ENCODE data around the gene ACTR8.

Gene ACTR8

DNA sequence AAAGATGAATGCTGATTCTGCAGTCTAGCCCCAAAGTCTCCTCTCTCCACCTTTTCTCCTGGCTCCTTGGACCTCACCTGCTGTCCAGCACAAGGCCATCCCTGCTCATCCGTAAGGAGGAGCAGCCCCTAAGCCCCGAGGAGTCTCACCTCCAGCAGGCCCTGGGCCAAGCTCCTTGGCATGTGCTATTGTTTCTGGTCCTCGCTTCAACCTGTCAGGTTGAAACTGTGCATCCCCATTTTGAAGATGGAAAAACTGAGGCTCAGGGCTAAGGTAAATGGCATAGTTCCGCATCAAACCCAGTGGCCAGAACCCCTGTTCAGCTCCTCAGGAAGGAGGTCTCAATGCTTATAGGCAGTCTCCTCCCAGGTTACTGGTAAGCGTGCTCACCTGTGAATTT, 61.9 kb downstream of the ACTR8 start:
- no peak for TF ChIP-seq CTCF (IDR thresholded peaks at IDR 0.05; ENCODE audit: borderline replicate concordance, insufficient read depth, low read depth, low read length)
- H3K4me3 ChIP-seq (ENCODE audit: low read depth, low read length): no peak overlapping the region

DNA sequence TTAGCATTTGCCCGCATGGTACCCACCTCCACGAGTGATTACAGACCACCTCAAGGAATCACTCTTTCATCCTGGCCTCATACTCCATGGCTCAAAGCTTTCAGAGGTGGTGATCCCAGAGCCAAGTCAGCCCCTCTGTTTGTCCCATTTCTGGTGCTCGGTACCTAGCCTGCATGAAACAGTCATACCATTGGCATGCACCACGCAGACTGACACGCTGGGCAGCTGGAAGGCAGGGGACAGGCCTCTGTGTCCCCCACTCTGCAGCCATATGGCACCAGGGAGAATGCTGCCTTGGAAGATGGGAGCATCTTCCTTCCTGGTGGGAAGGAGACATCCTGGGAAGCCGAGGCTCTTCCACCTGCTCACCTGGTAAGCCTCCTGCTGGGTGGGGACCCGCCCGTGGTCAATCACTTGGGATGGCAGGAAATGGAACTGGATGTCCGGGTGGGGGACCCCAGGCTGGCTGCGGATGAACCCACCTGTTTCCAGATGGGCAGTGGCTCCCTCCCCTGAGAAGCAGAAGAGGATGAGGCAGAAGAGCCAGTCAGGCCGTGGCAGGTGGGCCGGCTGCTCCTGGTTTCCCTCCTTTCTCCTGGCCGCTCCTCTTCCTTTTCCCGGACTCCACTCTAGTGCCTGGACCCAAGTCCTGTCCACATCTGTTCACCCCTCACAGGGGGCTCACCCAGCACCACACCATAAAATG, 62.6 kb downstream of the ACTR8 start:
- no peak for TF ChIP-seq CTCF (IDR thresholded peaks at IDR 0.05; ENCODE audit: borderline replicate concordance, insufficient read depth, low read depth, low read length)

DNA sequence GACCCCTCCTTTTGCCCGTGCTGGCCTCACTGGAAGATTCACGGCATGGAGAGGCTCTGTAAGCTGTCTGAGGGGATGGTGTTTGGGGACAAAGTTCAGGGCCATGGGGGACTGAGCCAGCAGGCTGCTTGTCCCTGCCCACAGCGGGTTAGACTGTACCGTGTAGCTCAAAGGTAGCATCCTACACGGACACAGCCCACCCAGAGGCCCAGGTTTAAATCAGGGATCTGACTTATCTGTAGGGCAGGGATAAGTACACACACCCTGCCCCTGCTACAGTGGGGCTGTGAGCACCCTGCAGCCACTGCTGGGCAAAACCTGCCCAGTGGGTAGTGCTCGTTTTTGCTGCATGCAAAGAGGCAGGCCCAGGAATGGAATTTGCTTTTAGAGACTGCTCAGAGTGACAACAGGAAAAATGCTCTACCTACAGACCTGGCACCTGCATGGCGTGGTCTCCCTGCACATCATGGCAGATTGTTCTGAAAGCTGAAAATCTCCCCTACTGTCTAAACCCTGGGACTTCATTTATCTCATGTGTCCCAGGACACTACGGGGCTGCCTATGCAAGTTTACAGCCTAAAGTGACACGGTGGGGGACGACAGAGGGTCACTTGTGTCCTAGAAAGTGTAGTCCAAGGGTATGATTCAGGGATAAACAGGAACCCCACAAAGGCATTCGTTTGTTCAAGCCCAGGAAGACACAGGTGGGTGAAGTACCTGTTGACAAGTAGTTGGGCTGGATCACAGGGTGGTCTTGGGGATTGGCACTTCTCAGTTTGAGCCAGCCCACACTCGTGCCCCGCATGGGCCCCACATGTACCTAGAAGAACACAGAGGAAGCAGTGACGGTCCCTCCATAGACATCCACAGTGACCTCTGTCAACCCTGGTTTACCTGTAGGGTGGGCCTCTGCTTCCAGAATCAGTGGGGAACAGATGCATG, 63.5 kb downstream of the ACTR8 start:
- TF ChIP-seq CTCF (IDR thresholded peaks at IDR 0.05; ENCODE audit: borderline replicate concordance, insufficient read depth, low read depth, low read length): no peak
- no peak overlapping the region for H3K4me3 ChIP-seq (ENCODE audit: low read depth, low read length)

More for the DNA sequence above, 62.6 kb downstream of the ACTR8 start:
- no peak overlapping the region for H3K4me3 ChIP-seq (ENCODE audit: low read depth, low read length)

DNA sequence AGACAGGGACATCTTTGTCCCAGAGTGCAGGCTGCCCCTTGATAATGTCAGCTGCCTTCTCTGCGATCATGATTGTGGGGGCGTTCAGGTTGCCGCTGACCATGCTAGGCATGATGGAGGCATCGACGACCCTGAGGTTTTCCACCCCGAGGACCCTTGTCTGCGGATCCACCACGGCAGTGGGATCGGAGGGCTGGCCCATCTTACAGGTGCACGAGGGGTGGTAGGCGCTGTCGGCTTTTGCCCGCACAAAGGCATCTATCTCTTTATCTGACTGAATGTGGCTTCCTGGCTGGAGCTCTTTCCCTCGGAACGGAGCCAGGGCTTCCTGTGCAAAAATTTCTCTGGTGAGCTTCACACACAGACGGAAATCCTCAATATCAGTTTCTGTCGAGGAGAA, 64.1 kb downstream of the ACTR8 start:
- no peak overlapping the region for H3K4me3 ChIP-seq (ENCODE audit: low read depth, low read length)
- no peak for TF ChIP-seq CTCF (IDR thresholded peaks at IDR 0.05; ENCODE audit: borderline replicate concordance, insufficient read depth, low read depth, low read length)

GRCh38 chr3:53817211-53817610, 64.7 kb downstream of the ACTR8 start:
- H3K4me3 ChIP-seq (ENCODE audit: low read depth, low read length): no peak overlapping the region

More at GRCh38 chr3:53817211-53817610, 64.7 kb downstream of the ACTR8 start:
- TF ChIP-seq CTCF (IDR thresholded peaks at IDR 0.05; ENCODE audit: borderline replicate concordance, insufficient read depth, low read depth, low read length): no peak
